H9 (cell line): ENCODE measurements around the gene FGD5. TPM values are rescaled to one million over a fixed set of nuclear protein-coding genes. Genes with fewer than 3 reads are reported as not detected.

ENCODE experiments used
- DNase-seq: peaks from one replicate; pipeline ENCODE4 v3.0.0-alpha.2; 2017
- H2AFZ ChIP-seq: one replicate; pipeline ENCODE4 v1.6.1; 2013; ENCODE audit warnings: mild to moderate bottlenecking, low read length, control low read depth, moderate library complexity
- H2AK5ac ChIP-seq: 2 replicates; pipeline ENCODE4 v1.6.1; 2013; ENCODE audit warnings: low read length, control low read depth, mixed read lengths; ENCODE audit not compliant: insufficient read length
- H2BK120ac ChIP-seq: one replicate; pipeline ENCODE4 v1.6.1; 2013; ENCODE audit warnings: low read depth, mild to moderate bottlenecking, low read length, control low read depth, inconsistent platforms; ENCODE audit not compliant: poor library complexity, severe bottlenecking
- H2BK12ac ChIP-seq: 2 replicates; pipeline ENCODE4 v1.6.1; 2013; ENCODE audit warnings: low read length, control low read depth, mixed read lengths, low read depth; ENCODE audit not compliant: insufficient read length
- H2BK15ac ChIP-seq: 2 replicates; pipeline ENCODE4 v1.6.1; 2013; ENCODE audit warnings: low read depth, low read length, control low read depth
- H2BK20ac ChIP-seq: one replicate; pipeline ENCODE4 v1.6.1; 2013; ENCODE audit warnings: low read depth, mild to moderate bottlenecking, low read length, control low read depth, inconsistent platforms; ENCODE audit not compliant: poor library complexity, severe bottlenecking
- H2BK5ac ChIP-seq: 2 replicates; pipeline ENCODE4 v1.6.1; 2013; ENCODE audit warnings: low read length, control low read depth, mixed read lengths; ENCODE audit not compliant: insufficient read length
- H3K14ac ChIP-seq: 2 replicates; pipeline ENCODE4 v1.6.1; 2013; ENCODE audit warnings: low read length, control low read depth; ENCODE audit not compliant: insufficient read depth
- H3K18ac ChIP-seq: 2 replicates; pipeline ENCODE4 v1.6.1; 2013; ENCODE audit warnings: low read depth, mild to moderate bottlenecking, mixed read lengths, low read length, control low read depth; ENCODE audit not compliant: insufficient read length
- H3K23ac ChIP-seq: 2 replicates; pipeline ENCODE4 v1.6.1; 2013; ENCODE audit warnings: low read length, control low read depth, mixed read lengths, low read depth; ENCODE audit not compliant: insufficient read length
- H3K23me2 ChIP-seq: 2 replicates; pipeline ENCODE4 v1.6.1; 2013; ENCODE audit warnings: low read depth, mild to moderate bottlenecking, mixed read lengths, low read length, control low read depth; ENCODE audit not compliant: insufficient read length, poor library complexity, severe bottlenecking
- H3K27ac ChIP-seq: 2 replicates; pipeline ENCODE4 v1.5.1; 2013; ENCODE audit warnings: low read length, control low read depth, mixed read lengths, low read depth; ENCODE audit not compliant: insufficient read length
- H3K27me3 ChIP-seq: 2 replicates; pipeline ENCODE4 v1.6.1; 2013; ENCODE audit warnings: low read length, control low read depth, inconsistent platforms; ENCODE audit not compliant: insufficient read depth
- H3K4ac ChIP-seq: 2 replicates; pipeline ENCODE4 v1.6.1; 2013; ENCODE audit warnings: low read depth, mild to moderate bottlenecking, control low read depth, inconsistent platforms, low read length, moderate library complexity
- H3K4me1 ChIP-seq: 2 replicates; pipeline ENCODE4 v1.6.1; 2013; ENCODE audit warnings: low read length, control low read depth, inconsistent platforms; ENCODE audit not compliant: insufficient read depth
- H3K4me2 ChIP-seq: 2 replicates; pipeline ENCODE4 v1.6.1; 2013; ENCODE audit warnings: low read length, control low read depth, mixed read lengths; ENCODE audit not compliant: insufficient read length, insufficient read depth
- H3K56ac ChIP-seq: 2 replicates; pipeline ENCODE4 v1.6.1; 2013; ENCODE audit warnings: low read depth, mild to moderate bottlenecking, mixed read lengths, low read length, control low read depth; ENCODE audit not compliant: insufficient read length
- H3K79me1 ChIP-seq: 2 replicates; pipeline ENCODE4 v1.6.1; 2013; ENCODE audit warnings: low read depth, mild to moderate bottlenecking, moderate library complexity, low read length, control low read depth, inconsistent platforms; ENCODE audit not compliant: insufficient read depth, poor library complexity, severe bottlenecking
- H3K79me2 ChIP-seq: 2 replicates; pipeline ENCODE4 v1.6.1; 2013; ENCODE audit warnings: low read length, control low read depth, inconsistent platforms; ENCODE audit not compliant: insufficient read depth
- H3K9ac ChIP-seq: 2 replicates; pipeline ENCODE4 v1.6.1; 2013; ENCODE audit warnings: low read length, control low read depth, mixed read lengths; ENCODE audit not compliant: insufficient read length; ENCODE audit errors: extremely low read depth
- H3K9me3 ChIP-seq: one replicate; pipeline ENCODE4 v1.6.1; 2013; ENCODE audit warnings: low read depth, low read length, inconsistent platforms; ENCODE audit not compliant: control insufficient read depth
- H3T11ph ChIP-seq: one replicate; pipeline ENCODE4 v1.6.1; 2013; ENCODE audit warnings: mild to moderate bottlenecking, low read length, control low read depth, inconsistent platforms
- H4K20me1 ChIP-seq: one replicate; pipeline ENCODE4 v1.6.1; 2013; ENCODE audit not compliant: control insufficient read depth, insufficient read length, insufficient read depth
- H4K5ac ChIP-seq: 2 replicates; pipeline ENCODE4 v1.6.1; 2013; ENCODE audit warnings: low read depth, mild to moderate bottlenecking, mixed read lengths, low read length, control low read depth; ENCODE audit not compliant: insufficient read length
- H4K8ac ChIP-seq: replicated peaks from 2 replicates; pipeline ENCODE4 v1.6.1; 2013; ENCODE audit warnings: low read length, control low read depth, mixed read lengths, low read depth; ENCODE audit not compliant: insufficient read length
- H4K91ac ChIP-seq: 2 replicates; pipeline ENCODE4 v1.6.1; 2013; ENCODE audit warnings: low read depth, mild to moderate bottlenecking, moderate library complexity, mixed read lengths, low read length, control low read depth; ENCODE audit not compliant: insufficient read length
- H3K27ac Mint-ChIP-seq, 3 experiments: 2 replicates in 2 of 3; 3 replicates in 1 of 3; pipeline ENCODE4 v1.8.0; 2020 to 2021; ENCODE audit warnings: mixed read lengths in 3 of 3, mild to moderate bottlenecking in 1 of 3, moderate library complexity in 1 of 3
- H3K27me3 Mint-ChIP-seq: 2 replicates; pipeline ENCODE4 v1.8.0; 2021; ENCODE audit warnings: low read depth, mild to moderate bottlenecking, moderate library complexity, mixed read lengths
- H3K36me3 Mint-ChIP-seq, 3 experiments: 2 replicates in 2 of 3; 3 replicates in 1 of 3; pipeline ENCODE4 v1.8.0; 2020 to 2021; ENCODE audit warnings: low read depth in 3 of 3, mixed read lengths in 3 of 3; ENCODE audit not compliant: insufficient read depth in 1 of 3
- H3K4me1 Mint-ChIP-seq, 2 experiments: 2 replicates each; pipeline ENCODE4 v1.8.0; 2020; ENCODE audit warnings: mixed read lengths in 2 of 2
- H3K4me3 Mint-ChIP-seq, 2 experiments: 2 replicates in 1 of 2; 3 replicates in 1 of 2; pipeline ENCODE4 v1.8.0; 2020 to 2021; ENCODE audit warnings: mild to moderate bottlenecking in 2 of 2, mixed read lengths in 2 of 2, moderate library complexity in 1 of 2
- H3K9me3 Mint-ChIP-seq, 2 experiments: 2 replicates in 1 of 2; 3 replicates in 1 of 2; pipeline ENCODE4 v1.8.0; 2020; ENCODE audit warnings: mild to moderate bottlenecking in 2 of 2, mixed read lengths in 2 of 2, moderate library complexity in 1 of 2
- WGBS: extraction: QIAGEN DNeasy Blood & Tissue Kit; methylation state at CpG from one replicate; pipeline ENCODE4 v1.1.7; 2013; ENCODE audit warnings: missing lambda C conversion rate, low lambda C conversion rate, mixed read lengths; ENCODE audit not compliant: insufficient read length; ENCODE audit errors: extremely low coverage; 5-methylcytosine and 5-hydroxymethylcytosine counted together
- total RNA-seq: library from RNA; stranded (reverse); gene quantifications from 2 replicates; pipeline ENCODE4 v1.2.1, GENCODE V29; 2021
- TF ChIP-seq, protein P1 (sequence below): fragments of 200-600 bp; sonication (generic); conservative IDR thresholded peaks from 3 replicates; pipeline ENCODE4 v1.8.0; 2021; ENCODE audit warnings: antibody characterized with exemption, mild to moderate bottlenecking

Gene FGD5
- total RNA-seq, 1 experiment from 2014 or later, result 7.8 TPM

DNA sequence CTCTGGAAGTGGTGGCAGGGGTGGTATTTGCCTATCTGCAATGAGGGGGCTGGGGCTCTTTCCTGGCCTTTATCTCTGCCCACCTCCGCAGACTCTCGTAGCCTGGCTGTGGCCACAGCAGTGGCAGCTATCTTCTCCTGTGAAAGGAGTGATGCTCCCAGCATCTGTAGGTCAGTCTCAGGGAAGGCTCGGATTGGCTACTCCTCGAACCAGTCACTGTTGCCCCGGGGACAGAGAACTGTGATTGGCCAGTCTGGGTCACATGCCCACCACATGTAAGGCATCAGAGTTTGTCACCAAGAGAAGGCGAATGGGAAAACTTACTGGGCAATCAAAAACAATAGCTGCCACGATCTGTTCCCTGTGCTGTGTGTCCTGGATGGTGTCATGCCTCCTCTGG is 30.1 kb upstream of the FGD5 start:
- no peak overlapping the region for H2BK20ac ChIP-seq
- Mint-ChIP-seq H3K36me3 (no peaks in the 10 kb centered on the region; a peak in 1 of 7 replicates), H3K27me3 (peaks cover 29% of the 10 kb centered on the region), H3K4me1 (peaks cover 12 to 22% of the 10 kb centered on the region in 2 experiments), H3K27ac (no peak overlapping the region), H3K4me3 (no peak overlapping the region), H3K9me3 (no peaks in the 10 kb centered on the region)
- WGBS, result no CpG with 5 or more reads among the region's 7 CpGs
- no peak overlapping the region for H3T11ph ChIP-seq
- no peaks in the 10 kb centered on the region for H3K79me2 ChIP-seq
- no peaks in the 10 kb centered on the region for H3K23me2 ChIP-seq
- no peaks in the 10 kb centered on the region for H4K20me1 ChIP-seq
- no peaks in the 10 kb centered on the region; the same call in 1 of the 2 replicates for H3K4me1 ChIP-seq
- TF ChIP-seq, protein P1, sequence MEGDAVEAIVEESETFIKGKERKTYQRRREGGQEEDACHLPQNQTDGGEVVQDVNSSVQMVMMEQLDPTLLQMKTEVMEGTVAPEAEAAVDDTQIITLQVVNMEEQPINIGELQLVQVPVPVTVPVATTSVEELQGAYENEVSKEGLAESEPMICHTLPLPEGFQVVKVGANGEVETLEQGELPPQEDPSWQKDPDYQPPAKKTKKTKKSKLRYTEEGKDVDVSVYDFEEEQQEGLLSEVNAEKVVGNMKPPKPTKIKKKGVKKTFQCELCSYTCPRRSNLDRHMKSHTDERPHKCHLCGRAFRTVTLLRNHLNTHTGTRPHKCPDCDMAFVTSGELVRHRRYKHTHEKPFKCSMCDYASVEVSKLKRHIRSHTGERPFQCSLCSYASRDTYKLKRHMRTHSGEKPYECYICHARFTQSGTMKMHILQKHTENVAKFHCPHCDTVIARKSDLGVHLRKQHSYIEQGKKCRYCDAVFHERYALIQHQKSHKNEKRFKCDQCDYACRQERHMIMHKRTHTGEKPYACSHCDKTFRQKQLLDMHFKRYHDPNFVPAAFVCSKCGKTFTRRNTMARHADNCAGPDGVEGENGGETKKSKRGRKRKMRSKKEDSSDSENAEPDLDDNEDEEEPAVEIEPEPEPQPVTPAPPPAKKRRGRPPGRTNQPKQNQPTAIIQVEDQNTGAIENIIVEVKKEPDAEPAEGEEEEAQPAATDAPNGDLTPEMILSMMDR, result no peak
- H4K5ac ChIP-seq, result no peak overlapping the region
- no peak overlapping the region for H3K56ac ChIP-seq
- no peak overlapping the region for H2BK5ac ChIP-seq
- no peak overlapping the region for H3K23ac ChIP-seq
- no peak overlapping the region for H2AFZ ChIP-seq
- no peak overlapping the region for H4K91ac ChIP-seq
- H2BK15ac ChIP-seq, result no peak overlapping the region
- no peak overlapping the region for H2BK12ac ChIP-seq
- no peaks in the 10 kb centered on the region for H3K9me3 ChIP-seq
- H3K14ac ChIP-seq, result no peak overlapping the region
- H3K27me3 ChIP-seq, result no peaks in the 10 kb centered on the region
- no peak overlapping the region for H3K18ac ChIP-seq
- no peak overlapping the region for H3K4ac ChIP-seq
- H2AK5ac ChIP-seq, result no peak overlapping the region
- no peak for DNase-seq
- no peak overlapping the region for H3K4me2 ChIP-seq
- no peak overlapping the region for H2BK120ac ChIP-seq
- H3K79me1 ChIP-seq, result no peaks in the 10 kb centered on the region
- H3K9ac ChIP-seq, result no peak overlapping the region
- H4K8ac ChIP-seq, result no peak overlapping the region
- H3K27ac ChIP-seq, result no peak overlapping the region
